Bronchial epithelial cell (primary cell): ENCODE results near the gene HCN3. TPM values are rescaled to one million over a fixed set of nuclear protein-coding genes. Genes with fewer than 3 reads are reported as not detected.
A peak's percentile ranks its signal among the peaks of the same experiment; 100 is the strongest.
"Not testable (repeated sequence)": the region's sequence is repeated elsewhere in the genome, so short reads cannot be mapped to it uniquely, and the experiment has no call there.

ENCODE experiments used
- DNase-seq: peaks from one replicate; pipeline ENCODE4 v3.0.0-alpha.2; 2010; ENCODE audit warnings: low read depth
- FAIRE-seq: peaks from 2 replicates; lab custom pipeline; 2011; peaks lifted over from hg19 to GRCh38; lab: Jason Lieb, UNC
- H3K27me3 ChIP-seq: 2 replicates; pipeline ENCODE4 v1.5.1; 2011; ENCODE audit warnings: low read length; ENCODE audit not compliant: control insufficient read depth, insufficient read depth
- H3K36me3 ChIP-seq: 2 replicates; pipeline ENCODE4 v1.5.1; 2011; ENCODE audit warnings: low read length; ENCODE audit not compliant: control insufficient read depth, insufficient read depth
- H3K4me3 ChIP-seq: 2 replicates; pipeline ENCODE4 v1.5.1; 2011; ENCODE audit warnings: mild to moderate bottlenecking, low read depth, low read length, control low read depth
- CTCF ChIP-seq: IDR thresholded peaks from 2 replicates; pipeline ENCODE4 v1.5.1; 2011; ENCODE audit warnings: mild to moderate bottlenecking, moderate library complexity, low read length, control low read depth, inconsistent platforms; ENCODE audit not compliant: insufficient read depth, severe bottlenecking
- total RNA-seq: library from RNA; depleted of rRNA; stranded (reverse); fragments of >200 nt; gene quantifications from 2 replicates; pipeline ENCODE4 v1.2.1, GENCODE V29; 2014

Gene HCN3
- total RNA-seq, 1 donor from 2014 or later = 1.1 TPM

GRCh38 chr1:155285063-155285462 is 7.8 kb downstream of the HCN3 start:
- no peak for TF ChIP-seq CTCF
- H3K4me3 ChIP-seq = no peak overlapping the region
- H3K27me3 ChIP-seq = no peaks in the 10 kb centered on the region
- H3K36me3 ChIP-seq = no peaks in the 10 kb centered on the region
- no peak for FAIRE-seq
- no peak for DNase-seq

GRCh38 chr1:155285631-155286044 is 8.4 kb downstream of the HCN3 start:
- FAIRE-seq (no peak), DNase-seq (no peak)
- no peak for TF ChIP-seq CTCF
- H3K4me3 ChIP-seq = no peak overlapping the region
- H3K27me3 ChIP-seq = no peaks in the 10 kb centered on the region
- H3K36me3 ChIP-seq = no peaks in the 10 kb centered on the region

GRCh38 chr1:155286544-155286943 is 9.3 kb downstream of the HCN3 start:
- FAIRE-seq = no peak
- no peak for TF ChIP-seq CTCF
- Histone ChIP-seq H3K36me3 (no peaks in the 10 kb centered on the region), H3K27me3 (no peaks in the 10 kb centered on the region), H3K4me3 (no peak overlapping the region)
- DNase-seq = no peak

- no peak for TF ChIP-seq CTCF
- FAIRE-seq (no peak), DNase-seq (no peak)
- no peaks in the 10 kb centered on the region for H3K36me3 ChIP-seq
- H3K27me3 ChIP-seq = no peaks in the 10 kb centered on the region
- no peak overlapping the region for H3K4me3 ChIP-seq
Measured at GRCh38 chr1:155287987-155288543, 10.8 kb downstream of the HCN3 start.

GRCh38 chr1:155291006-155291405 is 13.7 kb downstream of the HCN3 start:
- not testable (repeated sequence) for DNase-seq, H3K4me3 ChIP-seq, FAIRE-seq, H3K36me3 ChIP-seq, H3K27me3 ChIP-seq

- peak; percentile 7 for FAIRE-seq
- no peak for DNase-seq
- no peak overlapping the region for H3K4me3 ChIP-seq
- no peaks in the 10 kb centered on the region for H3K36me3 ChIP-seq
- peaks cover 6% of the 10 kb centered on the region for H3K27me3 ChIP-seq
- no peak for TF ChIP-seq CTCF
Measured at GRCh38 chr1:155293086-155293749, 16.0 kb downstream of the HCN3 start.
